Astrocyte (in vitro differentiated cells and primary cell): Measurements from ENCODE around the gene NR0B1.

ENCODE experiments used
- EZH2 ChIP-seq: IDR thresholded peaks from 2 replicates; pipeline ENCODE4 v1.6.1; 2012; ENCODE audit warnings: mild to moderate bottlenecking, low read length, inconsistent platforms; ENCODE audit not compliant: insufficient read depth
- TF ChIP-seq, protein P1 (sequence below): IDR thresholded peaks from 2 replicates; pipeline ENCODE4 v1.5.1; 2011; ENCODE audit warnings: low read depth, mild to moderate bottlenecking, inconsistent platforms, low read length, moderate library complexity; ENCODE audit not compliant: insufficient read depth

DNA sequence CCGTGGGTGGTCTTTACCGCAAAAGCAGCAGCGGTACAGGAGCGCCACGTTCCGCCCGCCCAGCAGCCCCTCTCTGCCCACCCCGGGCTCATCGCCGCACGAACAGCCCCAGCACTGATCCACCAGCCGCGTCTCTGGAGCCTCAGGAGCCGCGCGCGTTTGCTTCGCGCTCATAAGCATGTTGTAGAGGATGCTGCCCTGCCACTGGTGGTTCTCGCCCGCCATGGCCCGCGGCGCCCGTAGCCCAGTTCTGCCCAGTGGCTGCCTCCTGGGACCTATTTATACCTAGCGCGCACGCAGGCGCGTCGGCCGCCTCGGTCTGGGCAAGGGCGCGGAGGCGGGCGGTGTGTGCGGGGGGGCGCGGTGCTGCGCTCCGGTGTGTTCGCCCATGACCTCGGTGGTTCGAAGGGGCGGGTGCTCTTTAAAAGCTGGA is at the start of gene NR0B1:
- no peak for TF ChIP-seq EZH2
- TF ChIP-seq, protein P1, sequence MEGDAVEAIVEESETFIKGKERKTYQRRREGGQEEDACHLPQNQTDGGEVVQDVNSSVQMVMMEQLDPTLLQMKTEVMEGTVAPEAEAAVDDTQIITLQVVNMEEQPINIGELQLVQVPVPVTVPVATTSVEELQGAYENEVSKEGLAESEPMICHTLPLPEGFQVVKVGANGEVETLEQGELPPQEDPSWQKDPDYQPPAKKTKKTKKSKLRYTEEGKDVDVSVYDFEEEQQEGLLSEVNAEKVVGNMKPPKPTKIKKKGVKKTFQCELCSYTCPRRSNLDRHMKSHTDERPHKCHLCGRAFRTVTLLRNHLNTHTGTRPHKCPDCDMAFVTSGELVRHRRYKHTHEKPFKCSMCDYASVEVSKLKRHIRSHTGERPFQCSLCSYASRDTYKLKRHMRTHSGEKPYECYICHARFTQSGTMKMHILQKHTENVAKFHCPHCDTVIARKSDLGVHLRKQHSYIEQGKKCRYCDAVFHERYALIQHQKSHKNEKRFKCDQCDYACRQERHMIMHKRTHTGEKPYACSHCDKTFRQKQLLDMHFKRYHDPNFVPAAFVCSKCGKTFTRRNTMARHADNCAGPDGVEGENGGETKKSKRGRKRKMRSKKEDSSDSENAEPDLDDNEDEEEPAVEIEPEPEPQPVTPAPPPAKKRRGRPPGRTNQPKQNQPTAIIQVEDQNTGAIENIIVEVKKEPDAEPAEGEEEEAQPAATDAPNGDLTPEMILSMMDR = no peak
